Activated naive CD4-positive, alpha-beta T cell treated with anti-CD3 and anti-CD28 coated beads for 36 hours (primary cell): Measurements from ENCODE around the gene SSR3. TPM values are rescaled to one million over a fixed set of nuclear protein-coding genes. Genes with fewer than 3 reads are reported as not detected.
A peak's percentile ranks its signal among the peaks of the same experiment; 100 is the strongest.
"Not testable (repeated sequence)": the region's sequence is repeated elsewhere in the genome, so short reads cannot be mapped to it uniquely, and the experiment has no call there.

Source experiments
- CTCF ChIA-PET: fragments of 350-600 bp; sonication (Branson Sonifier 250); formaldehyde crosslinking; loops from one replicate; lab custom pipeline; 2021; ENCODE audit warnings: antibody characterized with exemption; lab: Charles Lee
- DNase-seq: peaks from one replicate; pipeline ENCODE4 v3.0.0-alpha.2; 2020
- H3K27ac Mint-ChIP-seq: one replicate; pipeline ENCODE4 v1.8.0; 2021; ENCODE audit warnings: mild to moderate bottlenecking, mixed read lengths
- H3K27me3 Mint-ChIP-seq: one replicate; pipeline ENCODE4 v1.8.0; 2021; ENCODE audit warnings: low read depth, mixed read lengths
- H3K36me3 Mint-ChIP-seq: one replicate; pipeline ENCODE4 v1.8.0; 2021; ENCODE audit warnings: low read depth, mixed read lengths
- H3K4me1 Mint-ChIP-seq: one replicate; pipeline ENCODE4 v1.8.0; 2021; ENCODE audit warnings: low read depth, mixed read lengths
- H3K4me3 Mint-ChIP-seq: one replicate; pipeline ENCODE4 v1.8.0; 2021; ENCODE audit warnings: mild to moderate bottlenecking, moderate library complexity, mixed read lengths
- H3K9me3 Mint-ChIP-seq: one replicate; pipeline ENCODE4 v1.8.0; 2021; ENCODE audit warnings: mixed read lengths
- intact Hi-C: fragments of 100-400 bp; cut with micrococcal nuclease; formaldehyde crosslinking; loops from one replicate; pipeline ENCODE4 v1.15.1; 2023
- total RNA-seq, 2 experiments: library from RNA; stranded (reverse); gene quantifications; one replicate each; pipeline ENCODE4 v1.2.3, GENCODE V29; 2021

Gene SSR3
- total RNA-seq, 2 experiments from 2014 or later, result 128 to 138 TPM

DNA sequence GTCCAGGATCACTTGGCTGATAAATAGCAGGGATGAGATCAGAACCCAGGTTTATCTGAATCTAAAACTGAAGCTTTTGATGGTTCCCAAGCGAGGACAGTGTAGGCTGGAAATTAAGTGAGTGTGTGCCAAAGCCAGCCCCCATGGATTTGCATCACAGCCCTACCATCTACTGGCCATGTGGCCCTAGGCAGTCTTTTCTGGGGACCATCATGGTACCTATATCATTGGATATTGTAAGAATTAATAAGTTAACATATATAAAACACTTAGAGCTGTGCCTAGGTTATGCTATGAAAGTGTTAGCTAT, 32.8 kb upstream of the SSR3 start:
- DNase-seq, result no peak
- intact Hi-C loops, result no loop called here
- CTCF ChIA-PET, result no interaction called here

DNA sequence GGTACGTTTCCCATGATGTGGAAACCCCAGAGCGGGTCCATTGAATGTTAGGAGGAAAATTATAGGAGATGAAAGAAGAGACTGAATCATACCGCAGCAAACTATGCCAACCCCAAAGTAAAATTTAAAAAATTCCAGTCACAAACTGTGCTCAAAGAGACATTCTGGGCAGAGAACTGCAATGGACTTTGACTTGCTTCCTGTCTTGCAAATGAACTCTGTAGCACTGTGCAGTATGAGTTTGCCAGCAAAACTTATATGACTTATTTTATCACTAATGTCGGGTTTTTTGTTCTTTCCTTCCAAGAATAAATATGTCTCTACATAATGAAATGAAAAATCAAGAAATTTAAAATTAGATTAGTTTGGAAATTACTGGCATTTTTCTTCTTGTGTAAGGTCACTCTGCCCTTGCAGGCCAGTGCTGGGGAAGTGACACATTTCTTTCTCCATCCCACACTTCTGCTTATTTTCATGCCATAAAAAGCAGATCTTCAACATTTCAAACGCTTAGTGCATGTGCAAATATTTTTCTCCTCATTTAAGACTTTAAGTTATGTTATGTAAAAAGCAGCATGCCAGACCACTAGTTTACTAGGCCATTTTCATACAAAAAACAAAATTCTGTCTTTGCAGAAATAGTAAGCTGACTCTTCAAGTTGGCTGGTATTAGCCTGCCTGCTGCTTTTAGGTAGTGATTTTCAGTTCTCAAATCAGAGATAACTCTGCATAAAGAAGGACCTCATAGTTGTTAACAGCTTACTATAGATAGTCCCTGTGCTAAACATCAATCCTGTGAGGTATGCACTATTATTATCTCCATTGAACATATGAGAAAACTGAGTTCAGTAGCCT, 32.2 kb upstream of the SSR3 start:
- CTCF ChIA-PET, result no interaction called here
- no peaks in the 10 kb centered on the region for H3K9me3 Mint-ChIP-seq

More for the DNA sequence above, 32.8 kb upstream of the SSR3 start:
- Mint-ChIP-seq H3K27ac (no peak overlapping the region), H3K27me3 (no peaks in the 10 kb centered on the region), H3K9me3 (no peaks in the 10 kb centered on the region), H3K4me1 (peaks cover 2% of the 10 kb centered on the region), H3K36me3 (no peaks in the 10 kb centered on the region), H3K4me3 (no peak overlapping the region)

DNA sequence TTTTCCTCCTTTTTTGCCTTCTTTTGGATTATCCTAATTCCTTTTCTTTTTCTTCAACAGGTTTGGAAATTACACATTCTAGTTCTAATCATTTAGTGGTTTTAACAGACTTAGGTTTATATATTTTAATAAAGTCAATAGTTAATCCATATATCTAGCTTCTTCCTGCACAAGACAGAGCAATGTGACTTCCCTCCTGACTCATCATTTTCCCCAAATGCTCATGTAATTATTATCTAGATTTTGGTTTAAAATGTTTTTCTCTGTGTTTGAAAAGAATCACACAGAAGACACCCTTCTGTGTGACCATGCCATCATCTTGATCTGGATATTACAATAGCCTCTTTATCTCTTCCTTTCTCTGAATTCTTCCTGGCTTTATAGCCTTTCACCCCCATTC, 28.6 kb upstream of the SSR3 start:
- H3K36me3 Mint-ChIP-seq, result no peaks in the 10 kb centered on the region
- intact Hi-C loops, result no loop called here
- H3K27me3 Mint-ChIP-seq, result peaks cover 2% of the 10 kb centered on the region
- peaks cover 2% of the 10 kb centered on the region for H3K4me1 Mint-ChIP-seq
- H3K27ac Mint-ChIP-seq, result no peak overlapping the region
- CTCF ChIA-PET, result no interaction called here
- no peak for DNase-seq
- H3K9me3 Mint-ChIP-seq, result no peaks in the 10 kb centered on the region
- H3K4me3 Mint-ChIP-seq, result no peak overlapping the region

More for the DNA sequence above, 32.2 kb upstream of the SSR3 start:
- Mint-ChIP-seq H3K27ac (no peak overlapping the region), H3K36me3 (no peaks in the 10 kb centered on the region), H3K4me1 (peaks cover 2% of the 10 kb centered on the region), H3K27me3 (no peaks in the 10 kb centered on the region), H3K4me3 (no peak overlapping the region)
- DNase-seq, result no peak
- intact Hi-C loops, result no loop called here

DNA sequence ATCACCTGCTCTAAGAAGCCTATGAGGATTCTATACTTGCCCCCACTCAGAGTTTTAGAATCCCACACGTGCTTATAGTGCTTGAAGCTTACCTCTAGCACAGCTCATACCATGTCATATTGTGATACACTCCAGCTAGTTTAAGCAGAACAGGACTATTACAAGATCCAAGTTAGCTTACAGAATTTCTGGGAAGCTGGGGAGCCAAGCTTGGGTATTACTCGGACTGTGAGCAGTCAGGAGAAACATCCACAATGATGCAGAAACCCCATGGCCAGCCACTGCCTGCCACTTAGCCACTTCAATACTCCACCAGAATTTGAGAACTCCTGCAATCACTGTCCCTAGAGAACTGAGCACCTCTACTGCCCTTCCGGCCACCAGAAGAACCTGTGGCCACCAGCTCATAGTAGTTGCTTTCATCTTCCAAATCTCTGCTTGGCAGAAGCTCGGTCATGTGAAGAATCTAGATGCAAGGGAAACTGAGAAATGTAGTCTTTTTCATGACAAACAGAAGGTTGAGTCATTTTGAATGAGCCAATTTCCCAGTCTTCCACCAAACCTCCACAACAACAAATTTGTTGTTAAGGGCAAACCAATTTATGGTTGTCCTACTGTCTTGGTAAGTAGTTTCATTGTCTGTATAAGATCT, 27.7 kb upstream of the SSR3 start:
- H3K27me3 Mint-ChIP-seq, result peaks cover 2% of the 10 kb centered on the region
- intact Hi-C loops, result no loop called here
- no peak for DNase-seq
- no peak overlapping the region for H3K27ac Mint-ChIP-seq
- no peaks in the 10 kb centered on the region for H3K9me3 Mint-ChIP-seq
- no peak overlapping the region for H3K4me3 Mint-ChIP-seq
- no peaks in the 10 kb centered on the region for H3K36me3 Mint-ChIP-seq
- peaks cover 2% of the 10 kb centered on the region for H3K4me1 Mint-ChIP-seq
- CTCF ChIA-PET, result no interaction called here

DNA sequence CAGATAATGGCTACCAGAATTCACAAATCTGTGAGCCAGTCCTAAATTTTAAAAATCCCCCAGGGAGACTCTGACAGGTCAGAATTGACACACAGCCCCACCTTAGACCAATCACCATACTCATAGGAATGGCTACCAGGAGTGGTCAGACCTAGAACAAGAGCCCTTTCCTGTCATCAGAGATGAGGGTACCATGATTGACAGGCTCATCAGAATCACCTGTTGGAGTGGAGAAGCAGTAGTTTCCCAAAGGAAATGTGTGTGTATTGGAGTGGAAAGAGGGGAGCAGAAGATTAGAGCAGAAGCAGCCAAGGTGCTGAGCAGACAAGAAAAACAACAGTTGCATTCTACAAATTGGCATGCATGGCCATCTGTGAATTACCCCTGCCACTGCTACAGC, 27.0 kb upstream of the SSR3 start:
- H3K4me1 Mint-ChIP-seq, result peaks cover 2% of the 10 kb centered on the region
- peaks cover 2% of the 10 kb centered on the region for H3K27me3 Mint-ChIP-seq
- H3K4me3 Mint-ChIP-seq, result no peak overlapping the region
- no peaks in the 10 kb centered on the region for H3K36me3 Mint-ChIP-seq
- DNase-seq, result no peak
- H3K27ac Mint-ChIP-seq, result no peak overlapping the region
- intact Hi-C loops, result no loop called here
- CTCF ChIA-PET, result no interaction called here
- H3K9me3 Mint-ChIP-seq, result no peaks in the 10 kb centered on the region

DNA sequence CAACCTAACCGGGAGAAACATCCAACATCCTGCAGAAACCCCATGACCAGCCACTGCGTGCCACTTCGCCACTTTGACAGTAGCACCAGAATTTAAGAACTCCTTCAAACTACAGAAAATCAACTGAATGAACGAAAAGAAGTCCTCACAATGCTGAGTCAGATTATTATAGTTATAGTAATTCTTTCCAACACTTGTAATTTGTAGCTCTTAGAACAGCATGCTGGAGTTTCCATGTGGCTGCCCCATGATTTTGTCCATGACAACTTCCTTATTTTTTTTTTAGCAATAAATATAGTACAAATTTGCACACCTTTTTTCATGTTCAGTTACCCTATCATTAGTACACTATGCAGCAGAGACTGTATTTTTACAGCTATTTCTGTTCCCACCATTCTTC, 26.1 kb upstream of the SSR3 start:
- no peak overlapping the region for H3K4me3 Mint-ChIP-seq
- H3K9me3 Mint-ChIP-seq, result no peaks in the 10 kb centered on the region
- peaks cover 2% of the 10 kb centered on the region for H3K4me1 Mint-ChIP-seq
- CTCF ChIA-PET, result no interaction called here
- peaks cover 4% of the 10 kb centered on the region for H3K27me3 Mint-ChIP-seq
- no peaks in the 10 kb centered on the region for H3K36me3 Mint-ChIP-seq
- no peak overlapping the region for H3K27ac Mint-ChIP-seq
- no peak for DNase-seq
- intact Hi-C loops, result no loop called here

DNA sequence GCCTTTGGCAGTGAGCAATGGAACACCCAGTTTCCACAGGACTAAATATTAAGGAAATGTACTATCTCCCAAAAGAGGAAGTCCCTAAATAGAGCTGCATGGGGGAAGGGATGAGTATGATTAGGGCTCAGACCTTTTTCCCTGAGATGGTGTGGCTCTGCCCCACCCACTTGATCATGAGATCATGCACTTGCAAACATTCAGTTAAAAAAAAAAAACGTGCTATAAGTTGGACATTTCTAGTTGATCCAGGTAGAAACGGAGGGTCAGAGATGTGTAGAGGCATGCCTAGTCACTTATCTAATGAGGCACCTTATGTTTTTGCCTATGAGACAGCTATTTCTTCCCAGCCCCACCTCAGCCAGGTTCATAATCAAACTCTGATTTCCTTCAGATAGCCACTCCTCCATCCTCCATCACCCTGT, 24.5 kb upstream of the SSR3 start:
- Mint-ChIP-seq H3K9me3 (no peaks in the 10 kb centered on the region), H3K4me1 (peaks cover 2% of the 10 kb centered on the region), H3K36me3 (no peaks in the 10 kb centered on the region), H3K27me3 (peaks cover 6% of the 10 kb centered on the region), H3K4me3 (no peak overlapping the region), H3K27ac (no peak overlapping the region)
- no peak for DNase-seq
- CTCF ChIA-PET, result no interaction called here
- intact Hi-C loops, result no loop called here

DNA sequence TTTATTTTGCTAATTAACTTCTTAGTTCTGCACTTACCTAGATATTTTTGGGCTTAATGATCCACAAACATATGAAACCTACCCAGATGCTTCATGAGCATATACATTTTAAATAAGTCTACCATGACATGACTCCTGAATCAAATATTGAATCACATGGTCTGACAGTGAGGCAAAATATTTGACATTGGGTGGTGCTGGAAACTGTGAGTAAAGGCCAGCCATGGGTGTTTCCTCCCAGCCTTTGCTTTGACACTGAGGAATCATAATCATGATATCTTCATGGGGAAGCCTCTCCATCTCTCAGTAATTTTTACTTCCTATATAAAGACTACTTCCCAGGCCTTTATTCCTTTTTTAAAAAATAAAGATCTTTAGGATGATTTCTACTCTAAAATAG, 22.8 kb upstream of the SSR3 start:
- Mint-ChIP-seq H3K36me3 (no peaks in the 10 kb centered on the region), H3K9me3 (no peaks in the 10 kb centered on the region), H3K27me3 (peaks cover 7% of the 10 kb centered on the region), H3K27ac (no peak overlapping the region), H3K4me1 (peaks cover under 1% of the 10 kb centered on the region), H3K4me3 (no peak overlapping the region)
- CTCF ChIA-PET, result no interaction called here
- intact Hi-C loops, result loop anchor here (1.0 kb wide), 1 partner anchor 504 kb away; no protein-coding TSS in a partner anchor
- DNase-seq, result peak; percentile 17

DNA sequence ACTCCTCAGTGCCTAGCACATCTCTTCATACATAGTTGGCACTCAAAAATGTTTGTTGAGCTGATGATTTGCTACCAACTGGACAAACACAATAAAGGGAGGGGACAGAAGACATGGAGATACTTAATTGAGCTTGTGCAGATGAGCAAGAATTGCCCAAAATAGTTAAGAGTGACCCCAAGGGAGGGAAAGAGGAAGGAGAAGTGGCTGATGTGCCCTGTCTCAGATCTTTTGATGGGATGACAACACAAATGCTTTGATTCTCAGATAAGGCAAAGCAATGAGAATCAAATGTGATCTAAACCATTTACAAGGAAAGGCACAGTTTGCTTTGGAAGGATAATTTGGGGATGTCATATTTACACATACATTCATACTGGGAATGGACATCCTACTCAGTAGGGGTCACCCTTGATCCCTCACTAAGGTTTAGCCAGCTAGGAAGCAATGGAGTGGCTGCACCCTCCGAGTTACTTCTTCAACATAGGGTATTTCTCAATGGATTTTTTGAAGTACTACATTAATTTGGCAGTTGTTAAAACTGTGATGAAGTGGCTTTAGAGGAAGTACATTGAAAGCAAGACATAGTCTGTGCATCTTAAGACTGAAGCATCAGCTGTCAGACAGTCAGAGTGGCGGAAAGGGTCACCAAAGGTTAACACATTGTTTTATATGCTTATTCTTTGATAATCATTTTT, 21.9 kb upstream of the SSR3 start:
- no peak for DNase-seq
- CTCF ChIA-PET, result no interaction called here
- H3K9me3 Mint-ChIP-seq, result no peaks in the 10 kb centered on the region
- H3K4me1 Mint-ChIP-seq, result no peaks in the 10 kb centered on the region
- H3K27ac Mint-ChIP-seq, result no peak overlapping the region
- peaks cover 11% of the 10 kb centered on the region for H3K27me3 Mint-ChIP-seq
- no peaks in the 10 kb centered on the region for H3K36me3 Mint-ChIP-seq
- intact Hi-C loops, result loop anchor here (1.0 kb wide), 1 partner anchor 505 kb away; no protein-coding TSS in a partner anchor
- H3K4me3 Mint-ChIP-seq, result no peak overlapping the region

DNA sequence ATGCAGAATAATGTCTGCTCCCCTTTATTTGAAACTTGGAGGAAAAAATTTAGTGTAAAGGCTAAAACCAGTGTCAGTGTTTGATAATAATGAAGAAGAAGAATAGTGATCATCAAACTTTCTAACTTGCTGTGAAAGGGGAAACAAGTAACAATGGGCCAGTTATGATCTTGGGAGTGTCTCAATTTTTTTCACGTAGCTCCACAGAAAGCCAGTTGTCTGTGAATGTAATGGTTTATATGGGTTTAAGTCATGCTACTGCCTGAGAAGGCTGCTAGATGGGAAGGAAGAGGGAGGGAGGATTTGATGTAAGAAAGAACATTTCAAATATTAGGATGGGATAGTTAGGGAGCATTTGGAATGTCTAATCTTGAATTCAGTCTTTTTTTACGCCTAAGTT, 21.1 kb upstream of the SSR3 start:
- CTCF ChIA-PET, result no interaction called here
- DNase-seq, result no peak
- intact Hi-C loops, result no loop called here
- Mint-ChIP-seq H3K36me3 (no peaks in the 10 kb centered on the region), H3K27ac (no peak overlapping the region), H3K27me3 (peaks cover 11% of the 10 kb centered on the region), H3K4me1 (no peaks in the 10 kb centered on the region), H3K9me3 (no peaks in the 10 kb centered on the region), H3K4me3 (no peak overlapping the region)

DNA sequence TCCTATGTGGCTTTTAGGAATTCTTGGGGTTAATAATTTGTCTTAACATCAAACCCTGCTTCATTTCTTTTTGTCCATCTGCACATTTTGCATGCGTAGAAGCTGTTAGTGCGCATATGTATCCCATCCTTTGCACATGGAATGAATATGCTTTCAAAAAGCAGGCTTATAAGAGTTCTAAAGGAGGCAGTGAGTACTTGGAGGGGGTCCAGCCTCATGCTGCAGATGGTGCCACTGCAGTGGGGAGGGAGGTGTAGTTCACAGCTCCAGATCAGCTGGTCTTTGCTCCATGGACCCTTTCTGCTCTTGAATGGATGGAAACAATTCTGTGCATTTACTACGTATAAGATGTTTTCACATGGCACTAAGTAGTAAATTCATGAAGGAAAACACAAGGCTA, 20.7 kb upstream of the SSR3 start:
- no peaks in the 10 kb centered on the region for H3K36me3 Mint-ChIP-seq
- no peak for DNase-seq
- no peak overlapping the region for H3K27ac Mint-ChIP-seq
- H3K4me3 Mint-ChIP-seq, result no peak overlapping the region
- peaks cover 11% of the 10 kb centered on the region for H3K27me3 Mint-ChIP-seq
- intact Hi-C loops, result no loop called here
- CTCF ChIA-PET, result interaction anchor here (0.6 kb wide), 1 partner anchor 62 kb away, joined by 5 read pairs; no protein-coding TSS in a partner anchor
- no peaks in the 10 kb centered on the region for H3K4me1 Mint-ChIP-seq
- H3K9me3 Mint-ChIP-seq, result no peaks in the 10 kb centered on the region

DNA sequence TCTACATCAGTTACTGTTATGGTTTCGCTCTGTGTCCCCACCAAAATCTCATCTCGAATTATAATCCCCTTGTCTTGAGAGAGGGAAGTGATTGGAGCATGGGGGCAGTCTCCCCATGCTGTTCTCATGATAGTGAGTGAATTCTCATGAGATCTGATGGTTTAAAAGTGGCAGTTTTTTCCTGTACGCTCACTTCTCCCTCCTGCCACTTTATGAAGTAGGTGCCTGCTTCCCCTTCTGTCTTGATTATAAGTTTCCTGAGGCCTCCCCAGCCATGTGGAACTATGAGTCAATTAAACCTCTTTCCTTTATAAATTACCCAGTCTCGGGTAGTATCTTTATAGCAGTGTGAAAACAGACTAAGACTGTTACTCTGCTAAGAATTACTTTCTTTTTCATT, 15.0 kb upstream of the SSR3 start:
- intact Hi-C loops, H3K4me3 Mint-ChIP-seq, H3K27me3 Mint-ChIP-seq: not testable (repeated sequence)

More for the DNA sequence above, 15.0 kb upstream of the SSR3 start:
- H3K9me3 Mint-ChIP-seq, H3K27ac Mint-ChIP-seq, DNase-seq, H3K4me1 Mint-ChIP-seq, H3K36me3 Mint-ChIP-seq: not testable (repeated sequence)
- CTCF ChIA-PET, result interaction anchor here (1.5 kb wide), 1 partner anchor 46 kb away, joined by 3 read pairs; no protein-coding TSS in a partner anchor
